HG03457 (cell line): ENCODE measurements around the gene AZGP1.
A peak's percentile ranks its signal among the peaks of the same experiment; 100 is the strongest.
"Not testable (repeated sequence)": the region's sequence is repeated elsewhere in the genome, so short reads cannot be mapped to it uniquely, and the experiment has no call there.

ENCODE experiments used
- ATAC-seq: cut with Tn5 transposase; IDR thresholded peaks from one replicate; pipeline ENCODE4 v1.9.1; 2021; ENCODE audit warnings: moderate number of reproducible peaks; ENCODE audit not compliant: unreplicated experiment

AZGP1 gene

GRCh38 chr7:99975782-99976521 lies at the start of gene AZGP1:
TSS of gene AZGP1 (minus strand) at chr7:99976031. CDS start at chr7:99976020, 11 bp downstream.
- no peak for ATAC-seq

GRCh38 chr7:100024020-100024619 lies 48.3 kb upstream of the AZGP1 start:
- ATAC-seq, result no peak

- ATAC-seq, result no peak
Measured at GRCh38 chr7:100023526-100023925, 47.7 kb upstream of the AZGP1 start.

- no peak for ATAC-seq
Measured at GRCh38 chr7:100022621-100023020, 46.8 kb upstream of the AZGP1 start.

GRCh38 chr7:100021297-100021696 lies 45.5 kb upstream of the AZGP1 start:
- no peak for ATAC-seq

- no peak for ATAC-seq
Measured at GRCh38 chr7:100019908-100020307, 44.1 kb upstream of the AZGP1 start.

GRCh38 chr7:100017875-100018274 lies 42.0 kb upstream of the AZGP1 start:
- no peak for ATAC-seq

- ATAC-seq, result no peak
Measured at GRCh38 chr7:100017300-100017699, 41.5 kb upstream of the AZGP1 start.

- ATAC-seq, result no peak
Measured at GRCh38 chr7:100016215-100016901, 40.5 kb upstream of the AZGP1 start.

- peak; percentile 75 for ATAC-seq
Measured at GRCh38 chr7:100015232-100016214, 39.7 kb upstream of the AZGP1 start, which contains the start of gene ZKSCAN1. TSS of gene ZKSCAN1 (plus strand) at chr7:100015596. CDS start at chr7:100023507, 7,911 bp downstream.

- no peak for ATAC-seq
Measured at GRCh38 chr7:100013328-100013676, 37.5 kb upstream of the AZGP1 start.

GRCh38 chr7:100012385-100013327 lies 36.8 kb upstream of the AZGP1 start:
- ATAC-seq, result not testable (repeated sequence)

- ATAC-seq, result no peak
Measured at GRCh38 chr7:100011516-100011915, 35.7 kb upstream of the AZGP1 start.

- no peak for ATAC-seq
Measured at GRCh38 chr7:100010901-100011300, 35.1 kb upstream of the AZGP1 start.

GRCh38 chr7:100009952-100010351 lies 34.1 kb upstream of the AZGP1 start:
- not testable (repeated sequence) for ATAC-seq

- ATAC-seq, result no peak
Measured at GRCh38 chr7:100008525-100008924, 32.7 kb upstream of the AZGP1 start.

GRCh38 chr7:100007887-100008286 lies 32.1 kb upstream of the AZGP1 start:
- ATAC-seq, result no peak

GRCh38 chr7:100003711-100004661 lies 28.2 kb upstream of the AZGP1 start:
- ATAC-seq, result no peak

- no peak for ATAC-seq
Measured at GRCh38 chr7:100000239-100000638, 24.4 kb upstream of the AZGP1 start.
